KMS-11 (cell line): Measurements from ENCODE around the gene MED10.

ENCODE experiments used
- H2AFZ ChIP-seq: fragments of 200-600 bp; sonication (generic); 2 replicates; pipeline ENCODE4 v1.6.1; 2016; ENCODE audit warnings: antibody characterized with exemption, mixed run types, low read depth
- H3K27ac ChIP-seq: fragments of 200-600 bp; sonication (generic); 2 replicates; pipeline ENCODE4 v1.6.1; 2016; ENCODE audit warnings: mild to moderate bottlenecking, mixed run types
- H3K27me3 ChIP-seq: fragments of 200-600 bp; sonication (generic); 2 replicates; pipeline ENCODE4 v1.6.1; 2017; ENCODE audit warnings: mild to moderate bottlenecking, low read depth, mixed run types, moderate library complexity; ENCODE audit not compliant: insufficient read depth
- H3K36me3 ChIP-seq: fragments of 200-600 bp; sonication (generic); 2 replicates; pipeline ENCODE4 v1.6.1; 2017; ENCODE audit warnings: mild to moderate bottlenecking, mixed run types; ENCODE audit not compliant: insufficient read depth
- H3K4me1 ChIP-seq: fragments of 200-600 bp; sonication (generic); 2 replicates; pipeline ENCODE4 v1.6.1; 2016; ENCODE audit warnings: mild to moderate bottlenecking, low read depth, mixed run types; ENCODE audit not compliant: poor library complexity, severe bottlenecking
- H3K4me2 ChIP-seq: fragments of 200-600 bp; sonication (generic); 2 replicates; pipeline ENCODE4 v1.7.0; 2016; ENCODE audit warnings: mild to moderate bottlenecking, mixed run types
- H3K4me3 ChIP-seq: fragments of 200-600 bp; sonication (generic); IDR thresholded peaks from 2 replicates; pipeline ENCODE4 v1.6.1; 2017; ENCODE audit warnings: low read depth, low read length, mixed read lengths; ENCODE audit not compliant: insufficient read depth
- H3K79me2 ChIP-seq: fragments of 200-600 bp; sonication (generic); 2 replicates; pipeline ENCODE4 v1.6.1; 2016; ENCODE audit warnings: low read depth, mixed run types; ENCODE audit not compliant: insufficient read depth
- H3K9ac ChIP-seq: fragments of 200-600 bp; sonication (generic); 2 replicates; pipeline ENCODE4 v1.6.1; 2016; ENCODE audit warnings: mild to moderate bottlenecking, mixed run types
- H4K20me1 ChIP-seq: fragments of 200-600 bp; sonication (generic); 2 replicates; pipeline ENCODE4 v1.6.1; 2016; ENCODE audit warnings: mild to moderate bottlenecking, mixed run types; ENCODE audit not compliant: insufficient read depth
- TF ChIP-seq, protein P1 (sequence below): fragments of 200-600 bp; sonication (generic); conservative IDR thresholded peaks from 2 replicates; pipeline ENCODE4 v1.6.1; 2017; ENCODE audit warnings: low read depth, mild to moderate bottlenecking, antibody characterized with exemption, low read length, moderate library complexity, mixed read lengths

The MED10 gene

DNA sequence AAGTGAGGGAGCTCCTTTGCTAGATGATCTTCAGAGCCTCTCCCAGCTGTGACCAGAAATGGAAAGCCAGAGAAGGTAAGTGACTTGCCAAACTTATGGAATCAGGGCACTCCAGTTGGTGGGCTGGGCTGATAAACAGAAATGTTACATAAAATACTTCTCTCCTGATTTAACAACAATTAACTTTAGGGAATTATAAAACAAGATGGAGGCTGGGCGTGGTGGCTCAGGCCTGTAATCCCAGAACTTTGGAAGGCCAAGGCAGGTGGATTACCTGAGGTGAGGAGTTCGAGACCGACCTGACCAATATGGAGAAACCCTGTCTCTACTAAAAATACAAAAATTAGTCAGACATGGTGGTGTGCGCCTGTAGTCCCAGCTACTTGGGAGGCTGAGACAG, 899 bp upstream of the MED10 start:
- H3K4me3 ChIP-seq, result no peak overlapping the region
- TF ChIP-seq, protein P1, sequence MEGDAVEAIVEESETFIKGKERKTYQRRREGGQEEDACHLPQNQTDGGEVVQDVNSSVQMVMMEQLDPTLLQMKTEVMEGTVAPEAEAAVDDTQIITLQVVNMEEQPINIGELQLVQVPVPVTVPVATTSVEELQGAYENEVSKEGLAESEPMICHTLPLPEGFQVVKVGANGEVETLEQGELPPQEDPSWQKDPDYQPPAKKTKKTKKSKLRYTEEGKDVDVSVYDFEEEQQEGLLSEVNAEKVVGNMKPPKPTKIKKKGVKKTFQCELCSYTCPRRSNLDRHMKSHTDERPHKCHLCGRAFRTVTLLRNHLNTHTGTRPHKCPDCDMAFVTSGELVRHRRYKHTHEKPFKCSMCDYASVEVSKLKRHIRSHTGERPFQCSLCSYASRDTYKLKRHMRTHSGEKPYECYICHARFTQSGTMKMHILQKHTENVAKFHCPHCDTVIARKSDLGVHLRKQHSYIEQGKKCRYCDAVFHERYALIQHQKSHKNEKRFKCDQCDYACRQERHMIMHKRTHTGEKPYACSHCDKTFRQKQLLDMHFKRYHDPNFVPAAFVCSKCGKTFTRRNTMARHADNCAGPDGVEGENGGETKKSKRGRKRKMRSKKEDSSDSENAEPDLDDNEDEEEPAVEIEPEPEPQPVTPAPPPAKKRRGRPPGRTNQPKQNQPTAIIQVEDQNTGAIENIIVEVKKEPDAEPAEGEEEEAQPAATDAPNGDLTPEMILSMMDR, result no peak
- H3K9ac ChIP-seq, result peak overlapping the region; percentile 78; the same call in 1 of the 2 replicates

DNA sequence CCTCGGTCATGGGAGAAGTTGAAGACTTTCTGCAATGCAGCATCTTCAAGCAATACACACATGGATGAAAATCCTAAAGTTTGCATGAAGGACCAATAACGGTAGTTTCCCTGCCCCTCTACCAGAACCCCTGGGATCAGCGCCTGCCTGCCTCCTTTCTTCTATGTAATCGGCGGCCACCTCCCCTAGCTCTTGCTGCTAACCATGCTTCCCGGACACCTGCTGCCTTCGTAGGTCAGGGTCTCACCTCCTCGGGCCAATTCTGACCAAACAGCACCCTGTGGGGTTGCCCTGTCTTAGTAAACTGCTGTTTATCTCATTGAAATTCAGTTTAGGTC, 388 bp upstream of the MED10 start:
- Histone ChIP-seq H3K79me2 (peaks cover 47% of the 10 kb centered on the region), H3K27ac (peak overlapping the region; percentile 64), H3K36me3 (peaks cover 21% of the 10 kb centered on the region; the same call in 1 of the 2 replicates), H3K9ac (peak overlapping the region; percentile 78; the same call in 1 of the 2 replicates), H3K4me3 (no peak overlapping the region), H4K20me1 (no peaks in the 10 kb centered on the region), H2AFZ (peak overlapping the region; percentile 49), H3K27me3 (no peaks in the 10 kb centered on the region), H3K4me1 (peaks cover 26% of the 10 kb centered on the region), H3K4me2 (peak overlapping the region; percentile 58)
- TF ChIP-seq, protein P1, result no peak

More for the DNA sequence above, 899 bp upstream of the MED10 start:
- peak overlapping the region; percentile 49 for H2AFZ ChIP-seq
- H3K79me2 ChIP-seq, result peaks cover 42% of the 10 kb centered on the region
- H3K4me2 ChIP-seq, result peak overlapping the region; percentile 58
- no peaks in the 10 kb centered on the region for H4K20me1 ChIP-seq
- H3K27me3 ChIP-seq, result no peaks in the 10 kb centered on the region
- peaks cover 26% of the 10 kb centered on the region for H3K4me1 ChIP-seq
- H3K27ac ChIP-seq, result peak overlapping the region; percentile 64
- peaks cover 17% of the 10 kb centered on the region; the same call in 1 of the 2 replicates for H3K36me3 ChIP-seq

DNA sequence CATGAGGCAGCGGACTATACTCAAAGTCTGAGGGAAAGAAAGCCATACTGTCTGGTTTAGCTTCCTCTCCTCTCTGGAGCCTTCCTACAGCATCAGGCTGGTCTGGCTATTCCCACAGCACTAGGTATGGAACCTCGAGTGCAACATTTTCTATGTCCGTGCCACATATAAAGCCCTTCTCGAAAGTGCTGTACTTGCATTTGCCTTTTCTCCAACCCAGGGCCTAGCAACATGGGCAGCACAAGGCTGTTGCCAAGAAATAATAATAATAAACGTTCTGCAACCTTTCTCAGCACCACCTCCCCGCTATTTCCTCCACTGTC, 804 bp downstream of the MED10 start:
- Histone ChIP-seq H3K4me2 (peak overlapping the region; percentile 87), H3K79me2 (peaks cover 54% of the 10 kb centered on the region), H3K9ac (peak overlapping the region; percentile 78), H3K27me3 (no peaks in the 10 kb centered on the region), H2AFZ (peak overlapping the region; percentile 67; the same call in 1 of the 2 replicates), H4K20me1 (no peaks in the 10 kb centered on the region), H3K4me1 (peaks cover 26% of the 10 kb centered on the region), H3K36me3 (peaks cover 33% of the 10 kb centered on the region; the same call in 1 of the 2 replicates), H3K27ac (peak overlapping the region; percentile 64), H3K4me3 (peak overlapping the region; percentile 84)
- TF ChIP-seq, protein P1, result no peak

DNA sequence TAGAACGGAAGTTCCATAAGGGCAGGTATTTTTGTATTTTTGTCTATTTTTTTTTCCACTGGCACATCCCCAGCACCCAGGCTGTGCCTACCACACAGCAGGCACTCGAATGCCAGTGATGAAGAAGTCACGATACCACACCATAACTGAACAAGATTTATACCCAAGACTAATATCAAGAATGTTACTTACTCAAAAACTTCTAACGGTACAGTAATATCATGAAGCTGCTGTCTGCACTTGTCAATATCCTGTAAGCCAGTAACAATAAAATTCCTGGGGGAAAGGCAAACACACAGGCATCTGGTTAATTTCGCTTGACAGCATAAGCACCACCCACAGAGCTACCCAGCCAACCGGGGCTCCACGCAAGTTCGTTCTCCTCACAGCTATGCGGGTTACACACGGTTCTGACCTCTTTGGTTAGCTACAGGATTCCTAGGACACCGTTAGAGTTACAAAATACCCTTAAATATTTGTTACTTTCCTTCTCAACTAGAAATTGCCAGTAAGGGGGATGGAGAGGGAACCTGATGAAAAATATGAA, 1.3 kb downstream of the MED10 start:
- Histone ChIP-seq H3K36me3 (peaks cover 35% of the 10 kb centered on the region; the same call in 1 of the 2 replicates), H3K79me2 (peaks cover 54% of the 10 kb centered on the region), H3K27ac (no peak overlapping the region), H3K4me3 (peak overlapping the region; percentile 84), H2AFZ (no peak overlapping the region), H3K4me1 (peaks cover 26% of the 10 kb centered on the region), H3K27me3 (no peaks in the 10 kb centered on the region), H3K4me2 (peak overlapping the region; percentile 87), H3K9ac (peak overlapping the region; percentile 78; the same call in 1 of the 2 replicates), H4K20me1 (no peaks in the 10 kb centered on the region)
- TF ChIP-seq, protein P1, result no peak
